Measurements from ENCODE around the gene SPINK8.

DNA sequence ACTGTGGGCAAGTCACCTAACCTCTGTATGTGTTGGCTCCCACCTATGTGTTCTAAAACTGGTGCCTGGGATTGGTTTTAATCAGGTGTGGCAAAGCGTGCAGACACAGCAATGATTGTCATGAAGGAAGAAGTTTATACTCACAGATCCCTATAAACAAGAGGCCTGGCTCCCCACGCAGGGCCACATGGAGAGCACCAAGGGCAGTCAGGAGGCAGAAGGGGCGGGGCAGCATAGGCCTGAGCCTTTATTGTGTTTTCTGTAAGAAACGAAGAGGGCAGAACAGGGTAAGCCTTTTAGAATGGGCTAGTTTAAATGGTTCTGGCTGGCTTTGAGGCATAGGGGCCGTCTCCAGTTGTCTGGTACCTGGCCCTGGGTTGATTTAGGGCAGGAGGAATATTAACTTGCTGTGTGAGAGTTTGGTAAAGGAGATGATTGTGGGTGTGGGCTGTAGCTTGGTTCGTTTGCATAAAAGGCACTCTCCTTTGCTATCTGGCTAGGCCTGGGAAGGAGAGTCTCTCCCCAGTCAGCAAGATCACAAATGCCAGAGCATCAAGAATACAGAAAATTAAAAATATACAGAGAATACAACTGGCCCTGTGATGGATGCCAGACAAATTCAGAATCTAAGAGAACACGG is 36.4 kb upstream of the SPINK8 start:
- TF ChIP-seq POLR2A (IDR thresholded peaks at IDR 0.05) (no peak), POLR2AphosphoS5 (IDR thresholded peaks at IDR 0.05) (no peak), EP300 (IDR thresholded peaks at IDR 0.05) (no peak)
- TF ChIP-seq, protein P1, sequence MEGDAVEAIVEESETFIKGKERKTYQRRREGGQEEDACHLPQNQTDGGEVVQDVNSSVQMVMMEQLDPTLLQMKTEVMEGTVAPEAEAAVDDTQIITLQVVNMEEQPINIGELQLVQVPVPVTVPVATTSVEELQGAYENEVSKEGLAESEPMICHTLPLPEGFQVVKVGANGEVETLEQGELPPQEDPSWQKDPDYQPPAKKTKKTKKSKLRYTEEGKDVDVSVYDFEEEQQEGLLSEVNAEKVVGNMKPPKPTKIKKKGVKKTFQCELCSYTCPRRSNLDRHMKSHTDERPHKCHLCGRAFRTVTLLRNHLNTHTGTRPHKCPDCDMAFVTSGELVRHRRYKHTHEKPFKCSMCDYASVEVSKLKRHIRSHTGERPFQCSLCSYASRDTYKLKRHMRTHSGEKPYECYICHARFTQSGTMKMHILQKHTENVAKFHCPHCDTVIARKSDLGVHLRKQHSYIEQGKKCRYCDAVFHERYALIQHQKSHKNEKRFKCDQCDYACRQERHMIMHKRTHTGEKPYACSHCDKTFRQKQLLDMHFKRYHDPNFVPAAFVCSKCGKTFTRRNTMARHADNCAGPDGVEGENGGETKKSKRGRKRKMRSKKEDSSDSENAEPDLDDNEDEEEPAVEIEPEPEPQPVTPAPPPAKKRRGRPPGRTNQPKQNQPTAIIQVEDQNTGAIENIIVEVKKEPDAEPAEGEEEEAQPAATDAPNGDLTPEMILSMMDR (IDR thresholded peaks at IDR 0.05): no peak

Measured in suprapubic skin (tissue), 4 donors.